MM.1S (cell line): ENCODE data around the gene MGARP.

Source experiments
- DNase-seq: peaks from one replicate; pipeline ENCODE4 v3.0.0-alpha.2; 2015
- H2AFZ ChIP-seq: fragments of 300-600 bp; sonication (generic); 2 replicates; pipeline ENCODE4 v1.6.0; 2016; ENCODE audit warnings: antibody characterized with exemption, low read length
- H3F3A ChIP-seq: fragments of 300-600 bp; sonication (generic); 2 replicates; pipeline ENCODE4 v1.6.1; 2016; ENCODE audit warnings: mild to moderate bottlenecking, antibody characterized with exemption, low read length, moderate library complexity, mixed read lengths; ENCODE audit not compliant: insufficient read depth
- H3K27ac ChIP-seq: fragments of 300-600 bp; sonication (generic); 2 replicates; pipeline ENCODE4 v1.5.1; 2016; ENCODE audit warnings: mild to moderate bottlenecking, low read length
- H3K27me3 ChIP-seq: fragments of 300-600 bp; sonication (generic); replicated peaks from 2 replicates; pipeline ENCODE4 v1.6.0; 2016; ENCODE audit warnings: low read length; ENCODE audit not compliant: insufficient read depth
- H3K36me3 ChIP-seq: fragments of 300-600 bp; sonication (generic); replicated peaks from 2 replicates; pipeline ENCODE4 v1.6.1; 2016; ENCODE audit warnings: mild to moderate bottlenecking, low read length, mixed read lengths; ENCODE audit not compliant: insufficient read depth
- H3K4me1 ChIP-seq: fragments of 300-600 bp; sonication (generic); 2 replicates; pipeline ENCODE4 v1.6.1; 2016; ENCODE audit warnings: low read length, mixed read lengths
- H3K4me2 ChIP-seq: fragments of 300-600 bp; sonication (generic); 2 replicates; pipeline ENCODE4 v1.6.0; 2016; ENCODE audit warnings: low read depth, low read length
- H3K4me3 ChIP-seq: fragments of 300-600 bp; sonication (generic); 2 replicates; pipeline ENCODE4 v1.5.1; 2016; ENCODE audit warnings: low read length, mixed read lengths
- H3K79me2 ChIP-seq: fragments of 300-600 bp; sonication (generic); 2 replicates; pipeline ENCODE4 v1.6.1; 2016; ENCODE audit warnings: mixed run types, low read length, mixed read lengths
- H3K9ac ChIP-seq: fragments of 300-600 bp; sonication (generic); 2 replicates; pipeline ENCODE4 v1.6.1; 2016; ENCODE audit warnings: low read length, mixed read lengths
- H3K9me2 ChIP-seq: fragments of 300-600 bp; sonication (generic); replicated peaks from 2 replicates; pipeline ENCODE4 v1.6.1; 2016; ENCODE audit warnings: mild to moderate bottlenecking, low read length, mixed read lengths; ENCODE audit not compliant: insufficient read depth
- H3K9me3 ChIP-seq: fragments of 300-600 bp; sonication (generic); replicated peaks from 2 replicates; pipeline ENCODE4 v1.6.1; 2016; ENCODE audit warnings: mild to moderate bottlenecking, low read length, mixed read lengths; ENCODE audit not compliant: insufficient read depth
- H4K20me1 ChIP-seq: fragments of 300-600 bp; sonication (generic); 2 replicates; pipeline ENCODE4 v1.6.1; 2016; ENCODE audit warnings: mild to moderate bottlenecking, low read length, moderate library complexity, mixed read lengths; ENCODE audit not compliant: insufficient read depth
- CTCF ChIP-seq: fragments of 300-600 bp; sonication (generic); IDR thresholded peaks from 2 replicates; pipeline ENCODE4 v1.5.1; 2016; ENCODE audit warnings: antibody characterized with exemption, low read length, mixed read lengths
- EZH2 ChIP-seq: fragments of 300-600 bp; sonication (generic); optimal IDR thresholded peaks from 2 replicates; pipeline ENCODE3; 2017; ENCODE audit warnings: low read depth, mild to moderate bottlenecking, antibody characterized with exemption, low read length, mixed read lengths
- EZH2phosphoT487 ChIP-seq: fragments of 300-600 bp; sonication (generic); IDR thresholded peaks from 2 replicates; pipeline ENCODE4 v1.6.1; 2018; ENCODE audit warnings: antibody characterized with exemption, low read length

Gene MGARP

GRCh38 chr4:139253046-139253445 is 27.0 kb downstream of the MGARP start:
- Histone ChIP-seq H3K36me3 (no peaks in the 10 kb centered on the region), H3K9ac (no peak overlapping the region), H3K4me1 (no peaks in the 10 kb centered on the region), H2AFZ (no peak overlapping the region), H3K4me3 (no peak overlapping the region), H3K27me3 (no peaks in the 10 kb centered on the region), H3K27ac (no peak overlapping the region), H3F3A (no peaks in the 10 kb centered on the region), H3K9me2 (no peaks in the 10 kb centered on the region), H3K9me3 (no peaks in the 10 kb centered on the region), H3K4me2 (no peak overlapping the region), H3K79me2 (no peaks in the 10 kb centered on the region), H4K20me1 (no peaks in the 10 kb centered on the region)
- TF ChIP-seq CTCF (no peak), EZH2 (no peak), EZH2phosphoT487 (no peak)
- no peak for DNase-seq

- no peak for TF ChIP-seq EZH2phosphoT487
Measured at GRCh38 chr4:139247700-139248238, 32.3 kb downstream of the MGARP start.

GRCh38 chr4:139247241-139247640 is 32.8 kb downstream of the MGARP start:
- H3K9me2 ChIP-seq, result no peaks in the 10 kb centered on the region
- H3K4me1 ChIP-seq, result peaks cover 23% of the 10 kb centered on the region
- no peak overlapping the region for H2AFZ ChIP-seq
- no peaks in the 10 kb centered on the region for H4K20me1 ChIP-seq
- no peak overlapping the region for H3K4me3 ChIP-seq
- H3K9ac ChIP-seq, result no peak overlapping the region
- TF ChIP-seq CTCF, result no peak
- peaks cover 16% of the 10 kb centered on the region for H3F3A ChIP-seq
- no peaks in the 10 kb centered on the region for H3K27me3 ChIP-seq
- H3K4me2 ChIP-seq, result no peak overlapping the region
- no peaks in the 10 kb centered on the region for H3K9me3 ChIP-seq
- DNase-seq, result no peak
- no peaks in the 10 kb centered on the region for H3K79me2 ChIP-seq
- no peaks in the 10 kb centered on the region for H3K36me3 ChIP-seq
- H3K27ac ChIP-seq, result no peak overlapping the region

More at GRCh38 chr4:139247700-139248238, 32.3 kb downstream of the MGARP start:
- H2AFZ ChIP-seq, result no peak overlapping the region
- H3K9me2 ChIP-seq, result no peaks in the 10 kb centered on the region
- H3K4me1 ChIP-seq, result peaks cover 18% of the 10 kb centered on the region
- H3K4me3 ChIP-seq, result no peak overlapping the region
- peaks cover 10% of the 10 kb centered on the region for H3F3A ChIP-seq
- no peaks in the 10 kb centered on the region for H3K27me3 ChIP-seq
- no peaks in the 10 kb centered on the region for H3K79me2 ChIP-seq
- H3K27ac ChIP-seq, result no peak overlapping the region
- H3K9me3 ChIP-seq, result no peaks in the 10 kb centered on the region
- no peaks in the 10 kb centered on the region for H3K36me3 ChIP-seq
- H3K4me2 ChIP-seq, result no peak overlapping the region
- no peaks in the 10 kb centered on the region for H4K20me1 ChIP-seq
- H3K9ac ChIP-seq, result no peak overlapping the region
- DNase-seq, result no peak

GRCh38 chr4:139246166-139246565 is 33.9 kb downstream of the MGARP start:
- DNase-seq, result no peak
- Histone ChIP-seq H3K9me2 (no peaks in the 10 kb centered on the region), H3K79me2 (no peaks in the 10 kb centered on the region), H3K9ac (no peak overlapping the region), H3K4me1 (peaks cover 28% of the 10 kb centered on the region), H3K27ac (no peak overlapping the region), H4K20me1 (no peaks in the 10 kb centered on the region), H3K4me3 (no peak overlapping the region), H3K4me2 (no peak overlapping the region), H3K27me3 (no peaks in the 10 kb centered on the region), H3K36me3 (no peaks in the 10 kb centered on the region), H2AFZ (no peak overlapping the region), H3K9me3 (no peaks in the 10 kb centered on the region), H3F3A (peaks cover 18% of the 10 kb centered on the region)
- TF ChIP-seq EZH2, result no peak
- TF ChIP-seq EZH2phosphoT487, result no peak
- TF ChIP-seq CTCF, result no peak
